Upper lobe of left lung (tissue), 4 donors: ENCODE results near the gene DPP6.

Experiments used
- EP300 ChIP-seq, 4 donors: sonication (generic); formaldehyde crosslinking; IDR thresholded peaks; one replicate each; pipeline ENCODE4 v1.5.1; 2017; ENCODE audit warnings: antibody characterized with exemption in 4 of 4, control low read depth in 2 of 4
- POLR2A ChIP-seq, 4 donors: fragments of 450-650 bp; IDR thresholded peaks; one replicate each; pipeline ENCODE4 v1.5.1; 2016 to 2017; ENCODE audit warnings: antibody characterized with exemption in 4 of 4, mild to moderate bottlenecking in 2 of 4
- POLR2AphosphoS5 ChIP-seq, 2 donors: sonication (generic); formaldehyde crosslinking; IDR thresholded peaks; one replicate each; pipeline ENCODE4 v1.5.1; 2017; ENCODE audit warnings: antibody characterized with exemption in 2 of 2
- TF ChIP-seq, protein P1 (sequence below), 6 experiments: fragments of 450-650 bp in 4 of 6; fragments of 200-600 bp in 2 of 6; sonication (generic) in 2 of 6; IDR thresholded peaks; one replicate each; pipeline ENCODE4 v1.5.1; 2016 to 2019; ENCODE audit warnings: antibody characterized with exemption in 6 of 6

DNA sequence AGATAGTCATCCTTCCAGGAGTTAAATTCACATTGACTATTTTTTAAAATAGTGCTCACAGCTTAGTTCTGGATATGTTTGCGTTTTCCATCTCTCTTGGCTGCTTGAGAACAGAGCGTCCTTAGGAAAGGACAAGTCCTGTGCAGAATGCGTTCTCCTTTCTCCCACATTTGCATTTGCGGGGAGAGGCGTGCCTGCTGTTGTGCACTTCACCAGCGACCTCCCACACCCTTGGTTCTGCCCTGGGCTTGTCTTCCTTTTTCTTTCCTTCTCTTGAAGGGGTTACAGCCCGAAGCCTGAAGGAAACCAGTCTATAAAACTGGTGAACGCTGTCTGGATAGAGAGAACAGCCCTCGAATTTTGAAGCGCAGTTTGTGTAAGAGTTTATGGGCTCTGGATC, 367.1 kb downstream of the DPP6 start:
- TF ChIP-seq, protein P1, sequence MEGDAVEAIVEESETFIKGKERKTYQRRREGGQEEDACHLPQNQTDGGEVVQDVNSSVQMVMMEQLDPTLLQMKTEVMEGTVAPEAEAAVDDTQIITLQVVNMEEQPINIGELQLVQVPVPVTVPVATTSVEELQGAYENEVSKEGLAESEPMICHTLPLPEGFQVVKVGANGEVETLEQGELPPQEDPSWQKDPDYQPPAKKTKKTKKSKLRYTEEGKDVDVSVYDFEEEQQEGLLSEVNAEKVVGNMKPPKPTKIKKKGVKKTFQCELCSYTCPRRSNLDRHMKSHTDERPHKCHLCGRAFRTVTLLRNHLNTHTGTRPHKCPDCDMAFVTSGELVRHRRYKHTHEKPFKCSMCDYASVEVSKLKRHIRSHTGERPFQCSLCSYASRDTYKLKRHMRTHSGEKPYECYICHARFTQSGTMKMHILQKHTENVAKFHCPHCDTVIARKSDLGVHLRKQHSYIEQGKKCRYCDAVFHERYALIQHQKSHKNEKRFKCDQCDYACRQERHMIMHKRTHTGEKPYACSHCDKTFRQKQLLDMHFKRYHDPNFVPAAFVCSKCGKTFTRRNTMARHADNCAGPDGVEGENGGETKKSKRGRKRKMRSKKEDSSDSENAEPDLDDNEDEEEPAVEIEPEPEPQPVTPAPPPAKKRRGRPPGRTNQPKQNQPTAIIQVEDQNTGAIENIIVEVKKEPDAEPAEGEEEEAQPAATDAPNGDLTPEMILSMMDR (IDR thresholded peaks at IDR 0.05) = no peak
- TF ChIP-seq POLR2AphosphoS5 (IDR thresholded peaks at IDR 0.05) = no peak
- no peak for TF ChIP-seq POLR2A (IDR thresholded peaks at IDR 0.05)
- TF ChIP-seq EP300 (IDR thresholded peaks at IDR 0.05) = no peak
